ENCODE data around the gene GPC6.

- TF ChIP-seq NFRKB (IDR thresholded peaks at IDR 0.05): no peak
- TF ChIP-seq FOXA1 (IDR thresholded peaks at IDR 0.05): no peak
- TF ChIP-seq SUZ12 (IDR thresholded peaks at IDR 0.05): no peak
- TF ChIP-seq BHLHE40 (IDR thresholded peaks at IDR 0.05; ENCODE audit: borderline replicate concordance): no peak
- TF ChIP-seq FOXM1 (IDR thresholded peaks at IDR 0.05; ENCODE audit: borderline replicate concordance): no peak
- no peak for TF ChIP-seq ZNF384 (IDR thresholded peaks at IDR 0.05)
- no peak for TF ChIP-seq LEF1 (IDR thresholded peaks at IDR 0.05; ENCODE audit: borderline replicate concordance)
- no peak for TF ChIP-seq FOXK2 (IDR thresholded peaks at IDR 0.05)
- no peak for TF ChIP-seq ELF4 (IDR thresholded peaks at IDR 0.05)
Measured at GRCh38 chr13:94050686-94051085, 824.1 kb downstream of the GPC6 start.
